Gastroesophageal sphincter (tissue), 3 donors: ENCODE data around the gene STARD13.

Source experiments
- POLR2A ChIP-seq, 2 donors: fragments of 450-650 bp; IDR thresholded peaks; one replicate each; pipeline ENCODE4 v1.6.1; 2017; ENCODE audit warnings: antibody characterized with exemption in 2 of 2, mild to moderate bottlenecking in 2 of 2, moderate library complexity in 1 of 2
- TF ChIP-seq, protein P1 (sequence below), 4 experiments: fragments of 200-600 bp in 2 of 4; fragments of 450-650 bp in 2 of 4; sonication (generic) in 1 of 4; IDR thresholded peaks; one replicate each; pipeline ENCODE4 v1.5.1; 2017 to 2019; ENCODE audit warnings: antibody characterized with exemption in 4 of 4, mild to moderate bottlenecking in 2 of 4, moderate library complexity in 2 of 4

DNA sequence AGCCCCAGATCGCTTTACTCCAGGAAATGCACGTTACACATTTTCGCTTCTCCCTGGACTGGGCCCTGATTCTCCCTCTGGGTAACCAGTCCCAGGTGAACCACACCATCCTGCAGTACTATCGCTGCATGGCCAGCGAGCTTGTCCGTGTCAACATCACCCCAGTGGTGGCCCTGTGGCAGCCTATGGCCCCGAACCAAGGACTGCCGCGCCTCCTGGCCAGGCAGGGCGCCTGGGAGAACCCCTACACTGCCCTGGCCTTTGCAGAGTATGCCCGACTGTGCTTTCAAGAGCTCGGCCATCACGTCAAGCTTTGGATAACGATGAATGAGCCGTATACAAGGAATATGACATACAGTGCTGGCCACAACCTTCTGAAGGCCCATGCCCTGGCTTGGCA is 224.7 kb downstream of the STARD13 start:
- TF ChIP-seq, protein P1, sequence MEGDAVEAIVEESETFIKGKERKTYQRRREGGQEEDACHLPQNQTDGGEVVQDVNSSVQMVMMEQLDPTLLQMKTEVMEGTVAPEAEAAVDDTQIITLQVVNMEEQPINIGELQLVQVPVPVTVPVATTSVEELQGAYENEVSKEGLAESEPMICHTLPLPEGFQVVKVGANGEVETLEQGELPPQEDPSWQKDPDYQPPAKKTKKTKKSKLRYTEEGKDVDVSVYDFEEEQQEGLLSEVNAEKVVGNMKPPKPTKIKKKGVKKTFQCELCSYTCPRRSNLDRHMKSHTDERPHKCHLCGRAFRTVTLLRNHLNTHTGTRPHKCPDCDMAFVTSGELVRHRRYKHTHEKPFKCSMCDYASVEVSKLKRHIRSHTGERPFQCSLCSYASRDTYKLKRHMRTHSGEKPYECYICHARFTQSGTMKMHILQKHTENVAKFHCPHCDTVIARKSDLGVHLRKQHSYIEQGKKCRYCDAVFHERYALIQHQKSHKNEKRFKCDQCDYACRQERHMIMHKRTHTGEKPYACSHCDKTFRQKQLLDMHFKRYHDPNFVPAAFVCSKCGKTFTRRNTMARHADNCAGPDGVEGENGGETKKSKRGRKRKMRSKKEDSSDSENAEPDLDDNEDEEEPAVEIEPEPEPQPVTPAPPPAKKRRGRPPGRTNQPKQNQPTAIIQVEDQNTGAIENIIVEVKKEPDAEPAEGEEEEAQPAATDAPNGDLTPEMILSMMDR (IDR thresholded peaks at IDR 0.05) = no peak
- TF ChIP-seq POLR2A (IDR thresholded peaks at IDR 0.05) = no peak
